ENCODE results near the gene CDKL4. TPM values are rescaled to one million over a fixed set of nuclear protein-coding genes. Genes with fewer than 3 reads are reported as not detected.

The CDKL4 gene
- polyA plus RNA-seq, 1 donor = 0.10 TPM

DNA sequence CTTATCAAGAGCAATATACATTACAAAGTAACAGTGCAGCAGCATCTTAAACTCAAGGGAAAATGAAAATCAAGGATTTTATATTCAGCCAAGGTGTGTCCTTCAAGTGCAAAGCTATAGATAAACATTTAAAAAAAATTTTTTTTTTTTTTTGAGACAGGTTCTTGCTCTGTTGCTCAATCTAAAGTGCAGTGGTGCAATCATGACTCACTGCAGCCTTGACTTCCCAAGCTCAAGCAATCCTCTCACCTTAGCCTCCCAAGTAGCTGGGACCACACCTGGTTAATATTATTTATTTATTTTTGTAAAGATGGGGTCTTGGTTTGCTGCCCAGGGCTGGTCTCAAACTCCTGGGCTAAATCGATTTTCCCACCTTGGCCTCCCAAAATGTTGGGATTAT is 9.0 kb downstream of the CDKL4 start:
- Histone ChIP-seq H3K4me3 (ENCODE audit: low read length) (no peak overlapping the region), H3K9me3 (ENCODE audit: control insufficient read depth, low read depth, low read length) (peaks cover 3% of the 10 kb centered on the region), H3K4me1 (ENCODE audit: control insufficient read depth, insufficient read depth, low read length) (no peaks in the 10 kb centered on the region), H3K27me3 (ENCODE audit: control insufficient read depth, insufficient read depth, low read length) (no peaks in the 10 kb centered on the region), H3K27ac (ENCODE audit: low read length) (no peak overlapping the region), H3K36me3 (ENCODE audit: control insufficient read depth, insufficient read depth, low read length) (no peaks in the 10 kb centered on the region)
- DNase-seq = peak in 1 of 2 donors; percentile 15
- no CpG with 5 or more reads among the region's 1 CpG for WGBS (ENCODE audit: insufficient coverage, low lambda C conversion rate)

DNA sequence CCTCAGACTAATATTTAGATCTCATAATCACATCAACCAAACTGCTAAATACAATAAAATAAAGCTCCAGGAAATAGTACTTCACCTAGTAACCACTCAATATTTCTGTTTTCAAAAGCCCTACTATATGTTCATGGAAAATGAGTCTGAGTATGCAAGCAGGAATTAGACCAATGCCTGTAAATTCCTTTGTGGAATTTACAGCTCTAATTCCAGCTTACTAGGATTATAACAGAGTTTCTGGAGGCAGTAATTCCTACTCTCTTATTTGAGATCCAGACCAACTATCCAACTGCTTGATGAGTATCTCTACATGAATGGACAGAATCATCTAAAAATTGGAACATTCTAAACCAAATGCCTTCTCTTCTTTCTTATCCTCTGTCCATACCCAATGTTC is 11.6 kb downstream of the CDKL4 start:
- no peaks in the 10 kb centered on the region for H3K27me3 ChIP-seq (ENCODE audit: control insufficient read depth, insufficient read depth, low read length)
- peaks cover 3% of the 10 kb centered on the region for H3K9me3 ChIP-seq (ENCODE audit: control insufficient read depth, low read depth, low read length)
- DNase-seq = no peak
- no peak overlapping the region for H3K4me3 ChIP-seq (ENCODE audit: low read length)
- H3K4me1 ChIP-seq (ENCODE audit: control insufficient read depth, insufficient read depth, low read length) = peaks cover 9% of the 10 kb centered on the region
- H3K36me3 ChIP-seq (ENCODE audit: control insufficient read depth, insufficient read depth, low read length) = no peaks in the 10 kb centered on the region
- no peak overlapping the region for H3K27ac ChIP-seq (ENCODE audit: low read length)

DNA sequence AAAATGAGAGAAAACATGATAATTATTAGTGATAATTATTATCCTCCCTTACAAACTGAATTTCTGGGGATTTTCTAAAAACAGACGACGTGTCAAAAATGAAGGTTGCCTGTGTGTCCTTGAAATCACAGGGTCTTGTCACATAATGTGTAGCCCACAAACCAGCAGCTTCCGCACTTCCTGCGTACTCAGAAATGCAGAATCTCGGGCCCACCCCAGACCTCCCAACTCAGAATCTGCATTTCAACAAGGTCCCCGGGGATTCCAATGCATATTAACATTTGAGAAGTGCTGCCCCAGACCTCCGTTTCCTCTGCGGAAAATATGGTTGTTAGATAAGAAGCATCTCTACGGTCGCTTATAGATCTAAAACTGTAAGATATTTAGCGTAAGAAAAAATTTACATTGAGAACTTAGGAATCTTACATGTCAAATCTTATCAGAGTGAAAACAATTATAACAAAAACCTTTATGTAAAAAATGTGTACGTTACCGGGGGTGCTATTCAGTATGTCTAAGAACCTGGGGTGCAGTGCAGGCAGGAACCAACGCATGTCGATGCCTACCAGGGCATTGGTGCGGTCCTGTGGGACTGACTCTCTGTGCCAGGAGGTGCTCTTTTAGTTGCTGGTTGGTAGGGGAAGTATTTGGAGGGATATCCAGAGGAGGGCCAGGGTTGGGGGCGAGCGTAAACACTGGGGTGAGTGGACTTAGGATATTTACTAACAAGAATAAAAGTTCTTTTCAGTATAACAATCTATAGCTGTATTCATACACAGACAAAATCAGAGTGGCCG is 15.2 kb downstream of the CDKL4 start:
- WGBS (ENCODE audit: insufficient coverage, low lambda C conversion rate) = 29% methylated on average over 9 of the region's 19 CpGs

DNA sequence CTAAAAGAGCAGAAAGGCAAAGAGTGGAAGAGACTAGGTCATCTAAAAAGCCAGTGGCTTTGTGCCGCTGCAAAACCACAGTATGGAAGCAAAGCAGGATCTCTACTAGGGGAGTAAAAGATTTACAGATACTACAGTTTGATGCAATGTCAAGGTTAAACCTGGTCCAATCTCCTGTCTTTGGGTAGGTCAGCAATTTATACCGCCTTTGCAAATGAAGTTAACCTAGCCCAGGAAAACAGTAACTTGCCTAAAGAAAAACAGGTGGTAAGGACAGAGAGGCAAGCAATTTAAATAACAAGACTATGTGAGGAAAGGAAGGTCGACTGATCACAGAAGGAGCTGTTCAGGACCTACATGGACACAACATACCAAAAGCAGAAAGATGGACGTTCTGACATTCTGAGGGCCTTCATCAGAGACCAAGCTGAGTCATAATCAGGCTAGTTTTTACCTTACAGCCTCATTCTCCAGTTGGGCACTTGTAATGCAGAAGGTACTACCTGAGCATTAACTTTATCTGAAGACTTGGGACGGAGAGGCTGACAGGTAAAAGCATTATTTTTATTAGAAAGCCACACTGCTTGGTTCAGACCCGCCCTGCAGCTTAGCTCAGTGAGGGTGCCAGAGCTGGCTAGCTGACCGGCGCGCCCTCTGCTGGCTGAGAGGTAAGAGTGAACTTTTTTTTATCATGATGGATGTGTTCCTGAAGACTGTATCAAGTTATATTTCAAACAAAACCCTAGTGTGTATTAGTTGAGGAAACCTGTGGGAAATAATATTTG is 15.9 kb downstream of the CDKL4 start:
- WGBS (ENCODE audit: insufficient coverage, low lambda C conversion rate) = 60% methylated on average over 2 of the region's 9 CpGs
- Histone ChIP-seq H3K36me3 (ENCODE audit: control insufficient read depth, insufficient read depth, low read length) (no peaks in the 10 kb centered on the region), H3K4me1 (ENCODE audit: control insufficient read depth, insufficient read depth, low read length) (peaks cover 9% of the 10 kb centered on the region), H3K27ac (ENCODE audit: low read length) (no peak overlapping the region), H3K9me3 (ENCODE audit: control insufficient read depth, low read depth, low read length) (no peaks in the 10 kb centered on the region), H3K4me3 (ENCODE audit: low read length) (peak overlapping the region; percentile 35), H3K27me3 (ENCODE audit: control insufficient read depth, insufficient read depth, low read length) (no peaks in the 10 kb centered on the region)
- peak; percentile 66 to 73 for DNase-seq

More for the DNA sequence above, 15.2 kb downstream of the CDKL4 start:
- no peaks in the 10 kb centered on the region for H3K9me3 ChIP-seq (ENCODE audit: control insufficient read depth, low read depth, low read length)
- no peaks in the 10 kb centered on the region for H3K36me3 ChIP-seq (ENCODE audit: control insufficient read depth, insufficient read depth, low read length)
- DNase-seq = peak in 1 of 2 donors; percentile 33
- peak overlapping the region; percentile 35 for H3K4me3 ChIP-seq (ENCODE audit: low read length)
- H3K4me1 ChIP-seq (ENCODE audit: control insufficient read depth, insufficient read depth, low read length) = peaks cover 9% of the 10 kb centered on the region
- no peak overlapping the region for H3K27ac ChIP-seq (ENCODE audit: low read length)
- no peaks in the 10 kb centered on the region for H3K27me3 ChIP-seq (ENCODE audit: control insufficient read depth, insufficient read depth, low read length)

DNA sequence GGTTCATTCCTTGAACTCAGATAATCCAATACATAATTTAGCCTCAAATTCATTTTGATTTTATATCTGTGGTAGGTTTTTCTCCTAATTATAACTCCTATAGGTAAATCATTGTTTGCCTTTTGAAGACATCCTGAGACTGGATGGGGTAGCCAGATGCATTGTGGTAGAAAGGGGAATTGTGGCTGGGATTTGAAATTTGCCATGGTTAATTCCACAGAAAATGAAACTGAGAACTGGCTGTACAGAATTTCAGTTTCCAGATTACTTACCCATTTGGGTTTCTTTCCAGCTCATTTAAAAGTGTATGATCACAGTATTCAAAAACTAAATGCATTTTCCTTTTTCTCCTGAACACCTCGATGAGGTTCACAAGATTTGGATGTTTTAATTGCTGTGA is 18.2 kb downstream of the CDKL4 start:
- H3K9me3 ChIP-seq (ENCODE audit: control insufficient read depth, low read depth, low read length) = no peaks in the 10 kb centered on the region
- H3K4me1 ChIP-seq (ENCODE audit: control insufficient read depth, insufficient read depth, low read length) = peaks cover 9% of the 10 kb centered on the region
- no peak overlapping the region for H3K4me3 ChIP-seq (ENCODE audit: low read length)
- WGBS (ENCODE audit: insufficient coverage, low lambda C conversion rate) = no CpG with 5 or more reads among the region's 1 CpG
- H3K36me3 ChIP-seq (ENCODE audit: control insufficient read depth, insufficient read depth, low read length) = no peaks in the 10 kb centered on the region
- DNase-seq = no peak
- no peaks in the 10 kb centered on the region for H3K27me3 ChIP-seq (ENCODE audit: control insufficient read depth, insufficient read depth, low read length)
- H3K27ac ChIP-seq (ENCODE audit: low read length) = no peak overlapping the region

DNA sequence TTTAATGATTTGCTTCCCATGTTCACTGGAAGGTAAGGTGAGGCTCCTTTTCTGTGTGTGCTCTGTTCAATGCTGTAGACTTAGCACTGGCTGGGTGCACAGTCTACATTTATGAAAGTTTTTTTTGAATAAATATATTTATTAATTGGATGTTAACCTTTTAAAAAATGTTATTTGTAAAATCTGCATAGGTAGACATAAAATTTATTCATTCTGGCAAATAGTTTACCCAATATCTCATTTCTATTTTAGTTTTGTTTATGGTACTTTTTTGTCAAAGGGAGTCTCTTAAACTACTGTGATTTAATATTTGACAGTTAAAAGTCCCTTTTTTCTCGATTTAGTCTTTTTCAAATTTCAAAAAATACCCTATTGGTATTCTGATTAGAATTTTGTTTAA is 19.9 kb downstream of the CDKL4 start:
- 100% methylated on average over 1 of the region's 1 CpG for WGBS (ENCODE audit: insufficient coverage, low lambda C conversion rate)
- no peak for DNase-seq
- Histone ChIP-seq H3K27me3 (ENCODE audit: control insufficient read depth, insufficient read depth, low read length) (no peaks in the 10 kb centered on the region), H3K4me3 (ENCODE audit: low read length) (no peak overlapping the region), H3K9me3 (ENCODE audit: control insufficient read depth, low read depth, low read length) (no peaks in the 10 kb centered on the region), H3K4me1 (ENCODE audit: control insufficient read depth, insufficient read depth, low read length) (peaks cover 9% of the 10 kb centered on the region), H3K36me3 (ENCODE audit: control insufficient read depth, insufficient read depth, low read length) (no peaks in the 10 kb centered on the region), H3K27ac (ENCODE audit: low read length) (no peak overlapping the region)

DNA sequence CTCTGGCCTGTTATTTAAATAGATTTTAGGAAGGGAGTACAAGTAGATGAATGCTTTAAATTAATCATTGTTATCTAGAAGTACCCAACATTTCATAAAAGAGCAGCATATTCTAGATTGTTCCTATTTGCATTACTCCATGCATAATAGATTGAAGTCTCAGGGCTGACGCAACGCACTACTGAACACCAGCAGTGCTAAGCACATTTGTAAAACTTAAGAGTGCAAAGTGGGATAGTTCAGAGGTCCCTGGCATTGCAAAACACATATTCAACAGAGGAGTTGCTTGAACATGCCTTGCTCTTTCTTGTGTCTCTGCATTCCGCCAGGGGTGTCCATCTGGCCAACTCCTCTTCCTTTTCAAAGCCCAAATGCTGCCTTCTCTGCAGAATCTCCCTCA is 22.3 kb downstream of the CDKL4 start:
- Histone ChIP-seq H3K27me3 (ENCODE audit: control insufficient read depth, insufficient read depth, low read length) (no peaks in the 10 kb centered on the region), H3K27ac (ENCODE audit: low read length) (no peak overlapping the region)
- DNase-seq = no peak

DNA sequence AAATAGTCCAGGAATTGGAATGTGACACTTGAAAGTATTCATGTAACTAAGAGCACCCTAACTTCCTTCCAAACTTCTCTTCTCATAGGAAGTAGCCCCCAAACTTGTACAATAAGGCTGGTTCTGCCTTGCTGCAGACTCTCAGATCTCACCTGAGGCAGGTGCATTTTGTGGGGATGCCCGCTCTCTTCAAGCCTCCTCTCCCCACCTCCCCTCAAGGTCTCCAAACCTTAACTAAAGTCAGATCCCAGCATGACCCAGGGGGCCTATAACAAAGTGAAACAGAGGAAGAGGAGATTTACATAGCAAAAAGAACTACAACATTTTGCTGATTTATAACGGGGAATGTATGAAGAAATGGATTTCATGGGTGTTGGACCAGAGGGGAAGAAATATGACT is 23.6 kb downstream of the CDKL4 start:
- Histone ChIP-seq H3K27me3 (ENCODE audit: control insufficient read depth, insufficient read depth, low read length) (no peaks in the 10 kb centered on the region), H3K4me3 (ENCODE audit: low read length) (no peak overlapping the region), H3K4me1 (ENCODE audit: control insufficient read depth, insufficient read depth, low read length) (no peaks in the 10 kb centered on the region), H3K27ac (ENCODE audit: low read length) (no peak overlapping the region), H3K9me3 (ENCODE audit: control insufficient read depth, low read depth, low read length) (no peaks in the 10 kb centered on the region), H3K36me3 (ENCODE audit: control insufficient read depth, insufficient read depth, low read length) (no peaks in the 10 kb centered on the region)
- 100% methylated on average over 1 of the region's 2 CpGs for WGBS (ENCODE audit: insufficient coverage, low lambda C conversion rate)
- DNase-seq = no peak

More for the DNA sequence above, 22.3 kb downstream of the CDKL4 start:
- no CpG with 5 or more reads among the region's 3 CpGs for WGBS (ENCODE audit: insufficient coverage, low lambda C conversion rate)
- Histone ChIP-seq H3K4me1 (ENCODE audit: control insufficient read depth, insufficient read depth, low read length) (no peaks in the 10 kb centered on the region), H3K4me3 (ENCODE audit: low read length) (no peak overlapping the region), H3K9me3 (ENCODE audit: control insufficient read depth, low read depth, low read length) (no peaks in the 10 kb centered on the region), H3K36me3 (ENCODE audit: control insufficient read depth, insufficient read depth, low read length) (no peaks in the 10 kb centered on the region)

DNA sequence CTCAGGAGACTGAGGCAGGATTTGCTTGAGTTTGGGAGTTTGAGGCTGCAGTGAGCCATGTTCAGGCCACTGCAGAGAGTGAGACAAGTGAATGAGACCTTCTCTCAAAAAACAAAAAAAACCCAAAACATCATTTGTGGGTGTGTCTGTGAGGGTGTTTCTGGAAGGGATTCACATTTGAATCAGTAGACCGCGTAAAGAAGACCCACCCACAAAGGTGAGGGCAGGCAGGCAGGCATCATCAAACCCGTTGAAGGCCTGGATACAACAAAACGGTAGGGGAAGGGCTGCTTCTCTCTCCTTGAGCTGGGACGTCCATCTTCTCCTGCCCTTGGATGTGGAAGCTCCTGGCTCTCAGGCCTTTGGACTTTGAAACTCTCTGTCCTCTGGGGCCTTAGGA is 25.4 kb downstream of the CDKL4 start:
- H3K4me3 ChIP-seq (ENCODE audit: low read length) = no peak overlapping the region
- no peaks in the 10 kb centered on the region for H3K27me3 ChIP-seq (ENCODE audit: control insufficient read depth, insufficient read depth, low read length)
- no peaks in the 10 kb centered on the region for H3K4me1 ChIP-seq (ENCODE audit: control insufficient read depth, insufficient read depth, low read length)
- no peaks in the 10 kb centered on the region for H3K36me3 ChIP-seq (ENCODE audit: control insufficient read depth, insufficient read depth, low read length)
- H3K27ac ChIP-seq (ENCODE audit: low read length) = no peak overlapping the region
- no peak for DNase-seq
- WGBS (ENCODE audit: insufficient coverage, low lambda C conversion rate) = no CpG with 5 or more reads among the region's 5 CpGs
- no peaks in the 10 kb centered on the region for H3K9me3 ChIP-seq (ENCODE audit: control insufficient read depth, low read depth, low read length)

DNA sequence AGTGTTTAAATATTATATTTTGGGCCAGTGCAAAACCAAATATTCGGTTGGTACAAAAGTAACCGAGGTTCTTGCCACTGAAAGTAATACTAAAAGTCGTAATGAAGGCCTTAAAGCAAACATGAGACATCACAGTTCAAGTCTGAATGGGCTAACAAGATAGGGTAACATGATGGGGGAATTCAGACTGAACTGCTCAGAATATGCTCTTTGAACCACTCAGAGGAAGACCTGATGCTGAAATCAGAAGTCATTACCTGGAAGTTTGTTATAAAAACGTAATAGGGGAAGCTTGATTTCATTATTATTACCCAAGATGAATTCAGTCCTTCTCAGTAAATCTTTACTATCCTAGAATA is 26.6 kb downstream of the CDKL4 start:
- Histone ChIP-seq H3K27ac (ENCODE audit: low read length) (no peak overlapping the region), H3K36me3 (ENCODE audit: control insufficient read depth, insufficient read depth, low read length) (no peaks in the 10 kb centered on the region), H3K27me3 (ENCODE audit: control insufficient read depth, insufficient read depth, low read length) (no peaks in the 10 kb centered on the region), H3K9me3 (ENCODE audit: control insufficient read depth, low read depth, low read length) (no peaks in the 10 kb centered on the region), H3K4me1 (ENCODE audit: control insufficient read depth, insufficient read depth, low read length) (no peaks in the 10 kb centered on the region), H3K4me3 (ENCODE audit: low read length) (no peak overlapping the region)
- DNase-seq = no peak
- WGBS (ENCODE audit: insufficient coverage, low lambda C conversion rate) = 78% methylated on average over 4 of the region's 4 CpGs
